ENCODE measurements around the gene AP3D1.

Gene AP3D1

DNA sequence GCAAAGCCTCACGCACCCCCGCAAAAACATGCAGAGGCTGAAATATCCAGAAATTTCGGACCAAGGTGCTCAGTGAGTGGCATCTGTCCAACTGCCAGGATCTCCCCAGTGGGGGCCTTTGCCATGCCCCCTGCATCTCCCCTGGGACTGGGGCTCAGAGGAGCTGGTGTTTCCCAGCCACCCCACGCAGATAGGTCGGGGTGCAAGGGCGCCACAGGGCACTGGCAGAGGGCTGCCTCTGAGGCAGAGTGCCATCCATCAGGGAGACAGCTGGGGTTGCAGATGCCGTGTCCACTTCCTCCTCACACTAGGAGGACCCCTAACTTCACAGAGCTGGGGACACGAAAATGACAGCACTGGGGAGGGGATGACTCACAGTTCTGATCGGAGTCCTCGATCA, 28.4 kb downstream of the AP3D1 start:
- TF ChIP-seq, protein P1, sequence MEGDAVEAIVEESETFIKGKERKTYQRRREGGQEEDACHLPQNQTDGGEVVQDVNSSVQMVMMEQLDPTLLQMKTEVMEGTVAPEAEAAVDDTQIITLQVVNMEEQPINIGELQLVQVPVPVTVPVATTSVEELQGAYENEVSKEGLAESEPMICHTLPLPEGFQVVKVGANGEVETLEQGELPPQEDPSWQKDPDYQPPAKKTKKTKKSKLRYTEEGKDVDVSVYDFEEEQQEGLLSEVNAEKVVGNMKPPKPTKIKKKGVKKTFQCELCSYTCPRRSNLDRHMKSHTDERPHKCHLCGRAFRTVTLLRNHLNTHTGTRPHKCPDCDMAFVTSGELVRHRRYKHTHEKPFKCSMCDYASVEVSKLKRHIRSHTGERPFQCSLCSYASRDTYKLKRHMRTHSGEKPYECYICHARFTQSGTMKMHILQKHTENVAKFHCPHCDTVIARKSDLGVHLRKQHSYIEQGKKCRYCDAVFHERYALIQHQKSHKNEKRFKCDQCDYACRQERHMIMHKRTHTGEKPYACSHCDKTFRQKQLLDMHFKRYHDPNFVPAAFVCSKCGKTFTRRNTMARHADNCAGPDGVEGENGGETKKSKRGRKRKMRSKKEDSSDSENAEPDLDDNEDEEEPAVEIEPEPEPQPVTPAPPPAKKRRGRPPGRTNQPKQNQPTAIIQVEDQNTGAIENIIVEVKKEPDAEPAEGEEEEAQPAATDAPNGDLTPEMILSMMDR (IDR thresholded peaks at IDR 0.05): no peak
- no peak for TF ChIP-seq ZFX (IDR thresholded peaks at IDR 0.05; ENCODE audit: borderline replicate concordance)
- no peak overlapping the region for H3K27ac ChIP-seq

DNA sequence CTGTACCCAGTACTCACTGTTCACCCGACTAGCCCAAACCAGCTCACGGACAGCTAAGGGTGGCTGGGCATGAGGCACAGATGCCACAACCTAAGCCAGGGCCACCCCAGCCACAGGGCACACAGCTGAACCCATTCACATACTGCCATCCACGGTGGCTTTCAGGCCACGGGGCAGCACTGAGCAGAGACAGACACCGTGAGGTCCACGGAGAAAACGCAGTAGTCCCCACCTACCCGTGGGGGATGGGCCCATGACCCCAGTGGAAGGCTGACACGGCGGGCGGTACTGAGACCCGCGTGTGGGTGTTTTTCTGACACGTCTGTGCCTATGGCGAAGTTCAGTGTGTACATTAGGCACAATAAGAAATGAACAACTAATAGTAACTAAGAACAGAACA, 29.1 kb downstream of the AP3D1 start:
- no peak overlapping the region for H3K27ac ChIP-seq
- TF ChIP-seq ZFX (IDR thresholded peaks at IDR 0.05; ENCODE audit: borderline replicate concordance): no peak
- TF ChIP-seq, protein P1 (IDR thresholded peaks at IDR 0.05): no peak

DNA sequence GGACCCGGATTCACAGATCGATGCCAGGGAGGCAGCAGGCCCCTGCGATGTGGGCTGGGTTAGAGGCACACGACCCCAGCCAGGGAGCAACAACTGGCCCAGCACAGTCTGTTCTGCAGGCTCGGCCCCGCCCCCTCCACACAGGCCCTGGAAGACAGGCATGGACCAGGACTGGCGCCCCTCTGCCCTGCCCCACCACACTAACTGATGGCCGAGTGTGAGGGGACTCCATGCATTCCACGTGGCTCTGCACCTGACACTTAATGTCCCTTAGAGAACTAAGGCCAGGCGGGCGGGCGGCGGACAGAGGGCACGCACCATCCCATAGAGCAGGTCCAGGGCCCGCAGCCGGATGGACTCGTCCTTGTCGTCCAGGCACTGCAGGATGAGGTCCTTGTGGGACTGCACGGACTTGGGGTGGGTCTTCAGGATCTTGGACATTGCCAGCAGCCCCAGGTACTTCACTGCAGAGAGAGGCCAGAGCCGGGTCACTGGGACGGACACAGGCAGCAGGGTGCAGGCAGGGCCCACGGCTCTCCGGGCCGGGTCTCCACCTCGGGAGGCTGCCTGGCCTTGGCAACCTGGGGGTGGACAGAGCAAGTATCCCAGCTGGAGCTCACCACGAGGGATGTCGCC, 29.8 kb downstream of the AP3D1 start:
- no peak for TF ChIP-seq ZFX (IDR thresholded peaks at IDR 0.05; ENCODE audit: borderline replicate concordance)
- TF ChIP-seq, protein P1 (IDR thresholded peaks at IDR 0.05): no peak
- no peak overlapping the region for H3K27ac ChIP-seq

DNA sequence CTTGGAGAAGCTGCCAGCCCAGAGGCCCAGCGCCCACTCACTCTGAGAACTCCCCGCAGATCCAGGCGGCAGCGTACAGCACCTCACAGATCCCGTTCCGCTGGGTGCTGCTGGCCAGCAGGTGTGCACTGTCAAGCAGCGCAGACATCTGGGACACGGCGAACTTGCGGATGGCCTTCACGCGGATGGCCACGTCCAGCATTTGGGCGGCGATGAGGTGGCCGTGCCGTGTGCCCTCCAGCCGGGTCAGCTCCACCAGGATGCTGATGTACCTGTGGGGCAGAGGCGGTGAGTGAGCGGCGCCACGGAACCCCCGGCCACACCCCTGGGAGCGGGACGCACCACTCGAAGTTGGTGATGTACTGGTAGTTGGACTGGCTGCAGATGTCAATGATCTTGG, 30.5 kb downstream of the AP3D1 start:
- TF ChIP-seq, protein P1 (IDR thresholded peaks at IDR 0.05): no peak
- TF ChIP-seq ZFX (IDR thresholded peaks at IDR 0.05; ENCODE audit: borderline replicate concordance): no peak
- H3K27ac ChIP-seq: no peak overlapping the region

DNA sequence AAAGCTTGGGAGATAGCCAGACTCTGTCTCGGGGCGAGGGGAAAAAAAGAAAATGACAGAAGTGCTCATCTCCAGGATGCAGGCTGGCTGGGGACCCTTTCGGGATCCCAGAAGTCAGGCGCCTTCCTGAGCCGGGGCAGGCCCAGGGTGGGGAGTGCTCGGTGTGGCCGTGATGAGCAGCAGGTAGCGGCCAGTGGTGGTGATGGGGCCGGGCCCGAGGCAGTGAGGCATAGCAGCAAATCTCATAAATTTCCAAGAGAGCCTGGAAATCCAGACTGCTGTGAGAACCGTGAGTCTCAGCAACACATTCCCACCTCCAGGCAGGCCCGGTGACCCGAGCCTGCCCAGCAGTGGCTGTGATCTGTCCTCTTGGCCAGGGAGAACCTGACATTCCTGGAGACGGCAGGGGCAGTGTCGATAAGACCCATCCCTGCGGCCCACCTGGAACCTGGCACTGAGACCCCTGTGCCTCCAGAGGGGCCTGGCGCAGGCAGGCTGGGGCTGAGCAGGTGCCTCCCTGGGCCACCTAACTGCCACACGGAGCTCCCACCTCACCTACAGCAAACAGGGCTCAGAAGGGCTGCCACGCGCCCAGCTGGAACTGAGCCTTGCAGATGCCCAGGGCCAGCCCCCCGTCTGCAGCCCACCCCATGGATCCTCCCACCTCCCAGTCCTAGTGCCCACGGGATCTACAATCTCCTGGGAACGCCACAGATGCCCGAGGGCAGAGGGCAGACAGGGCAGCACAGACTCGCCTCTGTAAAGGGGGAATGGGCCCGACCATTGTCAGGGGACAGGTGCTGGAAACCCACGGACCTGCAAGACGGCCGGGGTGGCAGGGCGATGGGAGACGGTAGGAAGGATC, 31.2 kb downstream of the AP3D1 start:
- TF ChIP-seq ZFX (IDR thresholded peaks at IDR 0.05; ENCODE audit: borderline replicate concordance): no peak
- TF ChIP-seq, protein P1 (IDR thresholded peaks at IDR 0.05): no peak
- H3K27ac ChIP-seq: no peak overlapping the region

DNA sequence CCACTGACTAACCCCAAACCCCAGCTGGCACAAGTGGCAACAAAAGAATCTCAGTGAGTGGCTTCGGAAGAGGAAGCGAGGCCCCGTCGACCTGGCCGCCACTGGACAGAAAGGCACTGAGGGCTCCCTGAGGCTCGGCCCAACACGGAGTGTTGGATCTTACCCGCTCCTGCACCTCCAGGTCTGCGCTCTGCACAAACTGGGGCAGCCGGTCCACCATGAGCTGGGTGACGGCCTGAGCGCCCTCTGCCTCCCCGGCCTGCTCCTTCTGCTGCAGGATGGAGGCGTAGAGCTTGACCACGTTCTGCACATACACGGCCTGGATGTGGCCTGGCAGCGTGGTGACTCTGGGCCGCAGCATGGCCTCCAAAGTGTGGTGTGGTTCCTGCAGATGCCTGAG, 32.9 kb downstream of the AP3D1 start:
- no peak for TF ChIP-seq ZFX (IDR thresholded peaks at IDR 0.05; ENCODE audit: borderline replicate concordance)
- TF ChIP-seq, protein P1 (IDR thresholded peaks at IDR 0.05): no peak

More for the DNA sequence above, 32.9 kb downstream of the AP3D1 start:
- H3K27ac ChIP-seq: no peak overlapping the region
